Measurements from ENCODE around the gene B3GAT1.

The B3GAT1 gene

GRCh38 chr11:134433251-134433650, 21.2 kb upstream of the B3GAT1 start:
- Histone ChIP-seq H4K20me1 (ENCODE audit: insufficient read depth, low read length) (no peaks in the 10 kb centered on the region), H3K9me2 (replicated peaks; ENCODE audit: insufficient read depth, low read length) (no peaks in the 10 kb centered on the region), H3K27ac (ENCODE audit: low read length) (no peak overlapping the region), H2AFZ (ENCODE audit: low read length) (no peak overlapping the region), H3K4me1 (ENCODE audit: low read length) (no peaks in the 10 kb centered on the region), H3K9ac (ENCODE audit: low read length) (no peak overlapping the region), H3K4me3 (ENCODE audit: low read length) (no peak overlapping the region), H3K9me3 (replicated peaks; ENCODE audit: insufficient read depth, low read length) (no peaks in the 10 kb centered on the region), H3K27me3 (replicated peaks; ENCODE audit: insufficient read depth, low read length) (no peaks in the 10 kb centered on the region), H3K79me2 (ENCODE audit: low read length) (no peaks in the 10 kb centered on the region), H3K4me2 (ENCODE audit: low read depth, low read length) (no peak overlapping the region), H3K36me3 (replicated peaks; ENCODE audit: insufficient read depth, low read length) (no peaks in the 10 kb centered on the region), H3F3A (ENCODE audit: insufficient read depth, low read length) (no peaks in the 10 kb centered on the region)
- no peak for DNase-seq
- TF ChIP-seq EZH2phosphoT487 (IDR thresholded peaks at IDR 0.05; ENCODE audit: low read length) (no peak), CTCF (IDR thresholded peaks at IDR 0.05; ENCODE audit: low read length) (no peak), EZH2 (optimal IDR thresholded peaks at IDR 0.05; ENCODE audit: low read depth, low read length) (no peak)

DNA sequence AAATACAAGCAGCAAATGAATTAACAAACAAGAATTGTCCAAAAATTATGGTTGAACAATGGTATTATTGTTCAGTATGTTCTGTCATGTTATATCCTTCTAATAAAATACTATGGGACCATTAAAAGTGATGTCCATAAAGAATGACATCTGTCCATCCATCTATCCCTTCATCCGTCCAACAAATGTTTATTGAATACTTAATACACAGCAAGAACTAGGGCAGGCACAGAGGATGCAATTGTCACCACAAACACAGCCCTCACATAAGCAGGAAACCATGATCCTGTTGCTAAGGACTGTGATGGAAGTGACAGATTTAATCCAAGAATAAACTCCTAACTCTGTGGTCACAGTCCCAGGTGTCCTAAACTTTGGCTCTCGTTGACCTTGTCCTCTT, 20.7 kb upstream of the B3GAT1 start:
- Histone ChIP-seq H3K79me2 (ENCODE audit: low read length) (no peaks in the 10 kb centered on the region), H3K9me3 (replicated peaks; ENCODE audit: insufficient read depth, low read length) (no peaks in the 10 kb centered on the region), H3K4me1 (ENCODE audit: low read length) (no peaks in the 10 kb centered on the region), H3K27ac (ENCODE audit: low read length) (no peak overlapping the region), H3F3A (ENCODE audit: insufficient read depth, low read length) (no peaks in the 10 kb centered on the region), H4K20me1 (ENCODE audit: insufficient read depth, low read length) (no peaks in the 10 kb centered on the region), H3K4me2 (ENCODE audit: low read depth, low read length) (no peak overlapping the region), H3K36me3 (replicated peaks; ENCODE audit: insufficient read depth, low read length) (no peaks in the 10 kb centered on the region), H3K4me3 (ENCODE audit: low read length) (no peak overlapping the region), H2AFZ (ENCODE audit: low read length) (no peak overlapping the region), H3K9ac (ENCODE audit: low read length) (no peak overlapping the region), H3K27me3 (replicated peaks; ENCODE audit: insufficient read depth, low read length) (no peaks in the 10 kb centered on the region), H3K9me2 (replicated peaks; ENCODE audit: insufficient read depth, low read length) (no peaks in the 10 kb centered on the region)
- DNase-seq = no peak
- TF ChIP-seq CTCF (IDR thresholded peaks at IDR 0.05; ENCODE audit: low read length) (no peak), EZH2phosphoT487 (IDR thresholded peaks at IDR 0.05; ENCODE audit: low read length) (no peak), EZH2 (optimal IDR thresholded peaks at IDR 0.05; ENCODE audit: low read depth, low read length) (no peak)

DNA sequence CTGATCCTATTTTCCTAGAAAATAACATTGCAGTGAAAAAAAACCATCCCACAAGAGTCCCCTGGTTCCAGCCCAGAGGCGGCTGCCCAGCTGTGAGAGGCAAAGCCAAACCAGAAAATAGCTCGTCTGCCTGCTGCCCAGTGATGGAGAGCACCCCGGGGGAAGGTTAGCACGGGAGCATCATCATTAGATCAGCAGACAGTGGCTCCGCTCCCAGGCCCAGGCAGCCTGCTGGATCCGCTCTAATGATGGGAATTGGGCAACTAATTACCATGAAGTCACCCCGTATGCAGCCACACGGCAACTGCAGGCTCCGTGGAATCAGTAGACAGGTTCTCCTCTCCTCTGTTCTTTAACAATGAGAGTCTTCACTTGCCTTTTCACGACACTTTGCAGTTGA, 17.1 kb upstream of the B3GAT1 start:
- H3K9me2 ChIP-seq (replicated peaks; ENCODE audit: insufficient read depth, low read length) = no peaks in the 10 kb centered on the region
- H3K9ac ChIP-seq (ENCODE audit: low read length) = no peak overlapping the region
- no peaks in the 10 kb centered on the region for H3F3A ChIP-seq (ENCODE audit: insufficient read depth, low read length)
- DNase-seq = no peak
- H3K79me2 ChIP-seq (ENCODE audit: low read length) = no peaks in the 10 kb centered on the region
- no peaks in the 10 kb centered on the region for H3K27me3 ChIP-seq (replicated peaks; ENCODE audit: insufficient read depth, low read length)
- H2AFZ ChIP-seq (ENCODE audit: low read length) = no peak overlapping the region
- H4K20me1 ChIP-seq (ENCODE audit: insufficient read depth, low read length) = no peaks in the 10 kb centered on the region
- no peaks in the 10 kb centered on the region for H3K36me3 ChIP-seq (replicated peaks; ENCODE audit: insufficient read depth, low read length)
- TF ChIP-seq EZH2 (optimal IDR thresholded peaks at IDR 0.05; ENCODE audit: low read depth, low read length) = no peak
- TF ChIP-seq CTCF (IDR thresholded peaks at IDR 0.05; ENCODE audit: low read length) = no peak
- H3K4me2 ChIP-seq (ENCODE audit: low read depth, low read length) = no peak overlapping the region
- no peaks in the 10 kb centered on the region for H3K9me3 ChIP-seq (replicated peaks; ENCODE audit: insufficient read depth, low read length)
- H3K4me3 ChIP-seq (ENCODE audit: low read length) = no peak overlapping the region
- no peaks in the 10 kb centered on the region for H3K4me1 ChIP-seq (ENCODE audit: low read length)
- H3K27ac ChIP-seq (ENCODE audit: low read length) = no peak overlapping the region
